Neural cell (in vitro differentiated cells): Measurements from ENCODE around the gene GRP.

Source experiments
- CTCF ChIP-seq: fragments of 450-650 bp; IDR thresholded peaks from 2 replicates; pipeline ENCODE4 v1.5.1; 2014; ENCODE audit warnings: antibody characterized with exemption, mild to moderate bottlenecking, moderate library complexity; ENCODE audit not compliant: poor library complexity, severe bottlenecking
- POLR2AphosphoS5 ChIP-seq: IDR thresholded peaks from 2 replicates; pipeline ENCODE4 v1.6.1; 2012

- TF ChIP-seq POLR2AphosphoS5 (no peak), CTCF (no peak)
Measured at GRCh38 chr18:59264651-59265245, 44.8 kb downstream of the GRP start.
